K562 (cell line): ENCODE results near the gene TPGS1. TPM values are rescaled to one million over a fixed set of nuclear protein-coding genes. Genes with fewer than 3 reads are reported as not detected.

Experiments used
- ATAC-seq: fragments of 200-7000 bp; cut with Tn5 transposase; 3 replicates; pipeline ENCODE4 v1.9.1; 2020; ENCODE audit warnings: moderate library complexity
- BruUV-seq: library from RNA; stranded (reverse); fragments of 400-500 nt; replicated peaks from 2 replicates; lab custom pipeline; 2021; lab: Mats Ljungman, UMichigan
- CTCF ChIA-PET: fragments of 300-600 bp; formaldehyde crosslinking; extraction: SDS; loops from one replicate; lab custom pipeline; 2021; ENCODE audit warnings: low intra/inter-chr PET ratio; lab: Yijun Ruan, JAX
- POLR2A ChIA-PET: fragments of 300-600, 350-650 bp; sonication (Branson Sonifier 250); formaldehyde crosslinking; extraction: SDS; loops from one replicate; lab custom pipeline; 2021; ENCODE audit warnings: antibody characterized with exemption, inconsistent platforms; lab: Yijun Ruan, JAX
- DNase-seq, 4 experiments: peaks; one replicate each; pipeline versions ENCODE4 v3.0.0 to v3.0.0-alpha.2; 2011 to 2018; ENCODE audit warnings: low spot score in 3 of 4, mixed read lengths in 3 of 4; ENCODE audit errors: extremely low read depth in 1 of 4
- FAIRE-seq: peaks from 2 replicates; lab custom pipeline; 2011; peaks lifted over from hg19 to GRCh38; lab: Jason Lieb, UNC
- H2AFZ ChIP-seq: 2 replicates; pipeline ENCODE4 v1.6.0; 2011; ENCODE audit warnings: low read depth, low read length, control low read depth, inconsistent platforms
- H3K27ac ChIP-seq: fragments of 200-600 bp; 3 replicates; pipeline ENCODE4 v1.8.0; 2011; ENCODE audit warnings: low read depth, mild to moderate bottlenecking, control low read depth, inconsistent platforms, low read length, moderate library complexity, mixed read lengths; ENCODE audit errors: extremely low read depth
- H3K27me3 ChIP-seq, 2 experiments: fragments of 300-600 bp in 1 of 2; 2 replicates in 1 of 2; 3 replicates in 1 of 2; pipeline versions ENCODE4 v1.6.0 to v1.8.0; 2011; ENCODE audit warnings: inconsistent platforms in 2 of 2, low read length in 2 of 2, mild to moderate bottlenecking in 1 of 2, mixed read lengths in 1 of 2, moderate library complexity in 1 of 2; ENCODE audit not compliant: control insufficient read depth in 2 of 2, insufficient read depth in 2 of 2
- H3K36me3 ChIP-seq: fragments of 300-600 bp; 3 replicates; pipeline ENCODE4 v1.8.0; 2011; ENCODE audit warnings: mild to moderate bottlenecking, low read length, inconsistent platforms; ENCODE audit not compliant: control insufficient read depth, insufficient read depth
- H3K4me1 ChIP-seq, 2 experiments: fragments of 200-600 bp in 1 of 2; replicated peaks in 1 of 2; 2 replicates in 1 of 2; 3 replicates in 1 of 2; pipeline versions ENCODE4 v1.5.1 to v1.8.0; 2011; ENCODE audit warnings: inconsistent platforms in 2 of 2, low read length in 2 of 2, mild to moderate bottlenecking in 1 of 2, mixed read lengths in 1 of 2, moderate library complexity in 1 of 2; ENCODE audit not compliant: control insufficient read depth in 2 of 2, insufficient read depth in 2 of 2
- H3K4me2 ChIP-seq: 2 replicates; pipeline ENCODE4 v1.6.1; 2011; ENCODE audit warnings: low read length, control low read depth, inconsistent platforms, mixed read lengths; ENCODE audit not compliant: insufficient read depth
- H3K4me3 ChIP-seq: fragments of 200-600 bp; sonication (generic), shearing (Covaris generic); 2 replicates; pipeline ENCODE4 v1.5.1; 2016; ENCODE audit warnings: control low read depth, inconsistent platforms
- H3K79me2 ChIP-seq: fragments of 200-600 bp; 3 replicates; pipeline ENCODE4 v1.8.0; 2011; ENCODE audit warnings: low read length, inconsistent platforms; ENCODE audit not compliant: control insufficient read depth, insufficient read depth
- H3K9ac ChIP-seq, 2 experiments: 2 replicates each; pipeline versions ENCODE4 v1.6.0 to v1.6.1; 2011; ENCODE audit warnings: low read depth in 2 of 2, low read length in 2 of 2, control low read depth in 1 of 2, inconsistent platforms in 1 of 2, mild to moderate bottlenecking in 1 of 2, mixed read lengths in 1 of 2; ENCODE audit not compliant: insufficient read depth in 1 of 2
- H3K9me1 ChIP-seq: one replicate; pipeline ENCODE4 v1.6.0; 2011; ENCODE audit warnings: inconsistent platforms, mild to moderate bottlenecking, low read length, moderate library complexity; ENCODE audit not compliant: control insufficient read depth, insufficient read depth
- H3K9me3 ChIP-seq: replicated peaks from 2 replicates; pipeline ENCODE4 v1.5.1; 2011; ENCODE audit warnings: low read depth, low read length, inconsistent platforms; ENCODE audit not compliant: control insufficient read depth, insufficient read depth
- H4K20me1 ChIP-seq: replicated peaks from 2 replicates; pipeline ENCODE4 v1.6.1; 2011; ENCODE audit warnings: low read length, inconsistent platforms, mixed read lengths; ENCODE audit not compliant: control insufficient read depth, insufficient read depth
- CXXC5 ChIP-seq: fragments of 250-450 bp; sonication (Bioruptor Pico); IDR thresholded peaks from 2 replicates; pipeline ENCODE4 v1.8.0; 2022; ENCODE audit warnings: inconsistent platforms, mild to moderate bottlenecking, moderate library complexity
- KAT7 ChIP-seq: sonication (generic); formaldehyde crosslinking; IDR thresholded peaks from 2 replicates; pipeline ENCODE4 v1.8.0; 2022; ENCODE audit warnings: missing genetic modification reagents, mild to moderate bottlenecking, borderline replicate concordance
- TAF15 ChIP-seq: fragments of 200-400 bp; formaldehyde crosslinking; IDR thresholded peaks from 2 replicates; pipeline ENCODE4 v1.6.1; 2017; ENCODE audit warnings: mild to moderate bottlenecking, low read depth, low read length, moderate library complexity
- ZNF133 ChIP-seq: fragments of 250-450 bp; sonication (Bioruptor Pico); IDR thresholded peaks from 2 replicates; pipeline ENCODE4 v1.4.0; 2020; ENCODE audit warnings: mild to moderate bottlenecking
- WGBS: fragments of 100-300 bp; shearing (Covaris generic); methylation state at CpG from one replicate; pipeline ENCODE4 v1.1.6; 2016; ENCODE audit warnings: low coverage, mixed read lengths; ENCODE audit not compliant: insufficient coverage; ENCODE audit errors: missing lambda C conversion rate; 5-methylcytosine and 5-hydroxymethylcytosine counted together
- in situ Hi-C: fragments of 300-500 bp; cut with MboI; formaldehyde crosslinking; loops from 4 replicates; pipeline ENCODE4 v1.15.0; 2018; ENCODE audit warnings: inconsistent platforms, mixed read lengths
- intact Hi-C: fragments of 100-400 bp; cut with micrococcal nuclease; formaldehyde crosslinking; loops from 2 replicates; pipeline ENCODE4 v1.14.2; 2022
- polyA plus RNA-seq, 8 experiments: library from polyadenylated mRNA; depleted of rRNA in 4 of 8; stranded (reverse) in 5 of 8; unstranded in 3 of 8; fragments of >200 nt; fragmentation: Nextera tagmentation in 2 of 8; fragmentation: Illumina TruSeq in 1 of 8; extraction: Ambion mirVana in 2 of 8; extraction: Trizol in 1 of 8; gene quantifications; 2 replicates each; pipeline versions ENCODE4 v1.2.1 to v1.2.3, GENCODE V29; 2011 to 2014; ENCODE audit warnings: inconsistent platforms in 1 of 8, missing spikeins in 1 of 8
- total RNA-seq, 7 experiments: library from RNA; depleted of rRNA in 6 of 7; stranded (reverse); fragments of >200 nt in 6 of 7; fragmentation: Illumina TruSeq in 2 of 7; extraction: Trizol in 2 of 7; gene quantifications; 2 replicates each; pipeline versions ENCODE4 v1.2.1 to v1.2.3, GENCODE V29; 2011 to 2021; ENCODE audit warnings: low replicate concordance in 1 of 7
- TF ChIP-seq, protein P1 (sequence below): fragments of 450-650 bp; formaldehyde crosslinking; IDR thresholded peaks from 2 replicates; pipeline ENCODE4 v1.4.0; 2022; ENCODE audit warnings: missing genetic modification characterization

TPGS1 gene
- total and polyA plus RNA-seq, 9 of the 15 experiments (the other 6 are each of a cell fraction or from before 2014, with no cell fraction given) = 0.30 to 31.6 (median 1.2) TPM; not detected in 2

DNA sequence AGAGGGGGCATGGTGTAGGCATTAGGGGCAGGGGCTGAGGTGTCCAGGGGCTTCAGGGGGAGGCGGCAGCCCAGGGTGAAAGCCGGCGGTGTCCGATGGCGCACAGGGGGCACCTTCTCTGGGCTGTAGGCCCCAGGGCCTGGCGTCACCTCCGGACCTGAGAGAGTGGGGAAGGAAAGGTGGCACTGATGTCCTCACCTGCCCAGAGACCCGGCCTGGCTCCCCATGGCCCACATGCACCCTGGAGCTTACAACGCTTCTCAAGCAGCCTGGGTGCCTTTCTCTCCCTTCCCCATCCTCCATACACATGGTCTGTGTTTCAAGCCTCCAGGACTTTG lies 43.1 kb upstream of the TPGS1 start:
- no peaks in the 10 kb centered on the region for H3K79me2 ChIP-seq
- no peak for FAIRE-seq
- CTCF ChIA-PET = no interaction called here

More for the DNA sequence above, 43.1 kb upstream of the TPGS1 start:
- no peaks in the 10 kb centered on the region for H3K36me3 ChIP-seq
- 0 out of 2 replicates have a peak, but pooled peaks cover 5% of the 10 kb centered on the region for H4K20me1 ChIP-seq
- no peaks in the 10 kb centered on the region for H3K9me1 ChIP-seq
- WGBS = 61% methylated on average over 4 of the region's 9 CpGs
- H3K4me3 ChIP-seq = no peak overlapping the region
- peaks cover 5 to 47% of the 10 kb centered on the region in 2 experiments; a peak in 4 of 5 replicates for H3K4me1 ChIP-seq
- DNase-seq (no peak), ATAC-seq (no peak)
- H3K27ac ChIP-seq = no peak overlapping the region
- H3K4me2 ChIP-seq = no peak overlapping the region
- no peak overlapping the region for H3K9ac ChIP-seq
- H3K27me3 ChIP-seq = 0 out of 5 replicates have a peak, but pooled peaks cover 0 to 8% of the 10 kb centered on the region in 2 experiments
- POLR2A ChIA-PET = interaction anchor here (0.9 kb wide), 1 partner anchor 8 kb away, joined by 3 read pairs; no protein-coding TSS in a partner anchor
- no TSS peak for BruUV-seq
- H2AFZ ChIP-seq = no peak overlapping the region
- TF ChIP-seq ZNF133 (CRISPR knock-in tag) = no peak
- TF ChIP-seq TAF15 = no peak
- TF ChIP-seq KAT7 (CRISPR knock-in tag) = no peak
- TF ChIP-seq, protein P1, sequence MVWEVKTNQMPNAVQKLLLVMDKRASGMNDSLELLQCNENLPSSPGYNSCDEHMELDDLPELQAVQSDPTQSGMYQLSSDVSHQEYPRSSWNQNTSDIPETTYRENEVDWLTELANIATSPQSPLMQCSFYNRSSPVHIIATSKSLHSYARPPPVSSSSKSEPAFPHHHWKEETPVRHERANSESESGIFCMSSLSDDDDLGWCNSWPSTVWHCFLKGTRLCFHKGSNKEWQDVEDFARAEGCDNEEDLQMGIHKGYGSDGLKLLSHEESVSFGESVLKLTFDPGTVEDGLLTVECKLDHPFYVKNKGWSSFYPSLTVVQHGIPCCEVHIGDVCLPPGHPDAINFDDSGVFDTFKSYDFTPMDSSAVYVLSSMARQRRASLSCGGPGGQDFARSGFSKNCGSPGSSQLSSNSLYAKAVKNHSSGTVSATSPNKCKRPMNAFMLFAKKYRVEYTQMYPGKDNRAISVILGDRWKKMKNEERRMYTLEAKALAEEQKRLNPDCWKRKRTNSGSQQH (CRISPR knock-in tag) = no peak
- TF ChIP-seq CXXC5 (CRISPR knock-in tag) = no peak
- intact Hi-C loops = no loop called here
- in situ Hi-C loops = no loop called here
- no peaks in the 10 kb centered on the region for H3K9me3 ChIP-seq
